AG04450 (cell line): ENCODE results near the gene VTN. TPM values are rescaled to one million over a fixed set of nuclear protein-coding genes. Genes with fewer than 3 reads are reported as not detected.
A peak's percentile ranks its signal among the peaks of the same experiment; 100 is the strongest.

Experiments
- CTCF ChIA-PET: fragments of 300-600, 350-600 bp; formaldehyde crosslinking; extraction: SDS; loops from one replicate; lab custom pipeline; 2022; ENCODE audit warnings: antibody characterized with exemption, inconsistent platforms; lab: Charles Lee
- POLR2A ChIA-PET: fragments of 350-600 bp; formaldehyde crosslinking; extraction: SDS; loops from one replicate; lab custom pipeline; 2021; ENCODE audit warnings: antibody characterized with exemption, inconsistent platforms; lab: Yijun Ruan, JAX
- DNase-seq: peaks from one replicate; pipeline ENCODE4 v3.0.0-alpha.2; 2011; ENCODE audit warnings: low read depth, low spot score
- H3K27ac ChIP-seq: one replicate; pipeline ENCODE4 v1.5.1; 2012; ENCODE audit warnings: low read depth, low read length, control low read depth
- H3K27me3 ChIP-seq: one replicate; pipeline ENCODE4 v1.6.0; 2012; ENCODE audit warnings: low read length; ENCODE audit not compliant: control insufficient read depth, insufficient read depth
- H3K4me3 ChIP-seq: 2 replicates; pipeline ENCODE4 v1.5.1; 2011; ENCODE audit warnings: mild to moderate bottlenecking, low read depth, low read length, control low read depth
- H3K9me3 ChIP-seq: 2 replicates; pipeline ENCODE4 v1.5.1; 2012; ENCODE audit warnings: low read length; ENCODE audit not compliant: control insufficient read depth, insufficient read depth
- polyA minus RNA-seq: library from RNA; depleted of rRNA, polyadenylated mRNA; stranded (reverse); fragments of >200 nt; gene quantifications from 2 replicates; pipeline ENCODE4 v1.2.3, GENCODE V29; 2011; rRNA and poly(A)+ RNA removed
- polyA plus RNA-seq: library from polyadenylated mRNA; depleted of rRNA; stranded (reverse); fragments of >200 nt; gene quantifications from 2 replicates; pipeline ENCODE4 v1.2.3, GENCODE V29; 2011; rRNA removed
- TF ChIP-seq, protein P1 (sequence below): IDR thresholded peaks from 2 replicates; pipeline ENCODE4 v1.5.1; 2011; ENCODE audit warnings: low read depth, low read length, control low read depth, inconsistent platforms

Gene VTN, protein sequence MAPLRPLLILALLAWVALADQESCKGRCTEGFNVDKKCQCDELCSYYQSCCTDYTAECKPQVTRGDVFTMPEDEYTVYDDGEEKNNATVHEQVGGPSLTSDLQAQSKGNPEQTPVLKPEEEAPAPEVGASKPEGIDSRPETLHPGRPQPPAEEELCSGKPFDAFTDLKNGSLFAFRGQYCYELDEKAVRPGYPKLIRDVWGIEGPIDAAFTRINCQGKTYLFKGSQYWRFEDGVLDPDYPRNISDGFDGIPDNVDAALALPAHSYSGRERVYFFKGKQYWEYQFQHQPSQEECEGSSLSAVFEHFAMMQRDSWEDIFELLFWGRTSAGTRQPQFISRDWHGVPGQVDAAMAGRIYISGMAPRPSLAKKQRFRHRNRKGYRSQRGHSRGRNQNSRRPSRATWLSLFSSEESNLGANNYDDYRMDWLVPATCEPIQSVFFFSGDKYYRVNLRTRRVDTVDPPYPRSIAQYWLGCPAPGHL
- polyA plus RNA-seq (0.53 and 1.3 TPM in 2 replicates), polyA minus RNA-seq (0.56 and 2.5 TPM in 2 replicates)

DNA sequence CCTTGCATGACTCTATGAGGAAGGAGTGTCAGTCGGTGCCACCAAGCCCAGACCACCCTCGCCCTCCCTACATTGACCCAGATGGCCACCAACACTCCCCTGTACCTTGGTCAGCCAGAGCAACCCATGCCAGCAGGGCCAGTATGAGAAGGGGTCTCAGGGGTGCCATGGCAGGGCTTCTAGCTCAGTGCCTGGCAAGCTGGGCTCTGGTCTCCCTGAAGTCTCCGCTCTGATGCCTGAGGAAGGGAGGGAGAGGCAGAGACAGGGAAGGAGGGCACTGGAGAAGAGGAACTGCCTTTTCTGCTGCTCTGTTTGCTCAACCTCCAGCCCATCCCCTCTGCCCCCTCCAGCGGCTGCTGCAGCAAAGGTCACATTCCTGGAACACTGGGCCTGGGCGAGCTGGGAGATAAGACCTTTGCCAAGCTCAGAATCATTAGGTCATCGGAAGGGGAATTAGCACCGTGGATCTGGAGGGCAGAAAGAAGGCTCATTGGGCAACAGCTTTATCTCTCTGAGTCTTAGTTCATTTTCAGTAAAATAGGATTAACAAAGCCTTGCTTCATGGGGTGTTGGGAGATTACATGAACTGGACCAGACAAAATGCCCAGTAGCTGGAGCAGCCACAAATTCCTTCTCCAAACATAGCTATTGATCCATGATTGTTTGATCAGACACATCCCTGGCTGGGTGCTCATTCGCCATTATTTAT, at the start of gene VTN:
Gene VTN (minus strand): TSS at position 273 of the 709 bp plus-strand sequence. CDS start 104 bp downstream, at position 169.
- Histone ChIP-seq H3K4me3 (peak within 1 kb of the TSS; percentile 69), H3K9me3 (no peaks in the 10 kb centered on the region; the same call in 1 of the 2 replicates), H3K27me3 (no peaks in the 10 kb centered on the region), H3K27ac (peak within 1 kb of the TSS; percentile 31)
- DNase-seq: no peak
- ChIA-PET POLR2A (interaction anchor here (0.7 to 3.8 kb wide), 2 partner anchors 12 to 35 kb away, joined by 4 to 17 read pairs; partner anchors contain the start of genes IFT20, POLDIP2 and TNFAIP1), CTCF (interaction anchor here (0.6 to 1.4 kb wide), 2 partner anchors 47 to 167 kb away, joined by 3 to 4 read pairs; no protein-coding TSS in a partner anchor)
- TF ChIP-seq, protein P1, sequence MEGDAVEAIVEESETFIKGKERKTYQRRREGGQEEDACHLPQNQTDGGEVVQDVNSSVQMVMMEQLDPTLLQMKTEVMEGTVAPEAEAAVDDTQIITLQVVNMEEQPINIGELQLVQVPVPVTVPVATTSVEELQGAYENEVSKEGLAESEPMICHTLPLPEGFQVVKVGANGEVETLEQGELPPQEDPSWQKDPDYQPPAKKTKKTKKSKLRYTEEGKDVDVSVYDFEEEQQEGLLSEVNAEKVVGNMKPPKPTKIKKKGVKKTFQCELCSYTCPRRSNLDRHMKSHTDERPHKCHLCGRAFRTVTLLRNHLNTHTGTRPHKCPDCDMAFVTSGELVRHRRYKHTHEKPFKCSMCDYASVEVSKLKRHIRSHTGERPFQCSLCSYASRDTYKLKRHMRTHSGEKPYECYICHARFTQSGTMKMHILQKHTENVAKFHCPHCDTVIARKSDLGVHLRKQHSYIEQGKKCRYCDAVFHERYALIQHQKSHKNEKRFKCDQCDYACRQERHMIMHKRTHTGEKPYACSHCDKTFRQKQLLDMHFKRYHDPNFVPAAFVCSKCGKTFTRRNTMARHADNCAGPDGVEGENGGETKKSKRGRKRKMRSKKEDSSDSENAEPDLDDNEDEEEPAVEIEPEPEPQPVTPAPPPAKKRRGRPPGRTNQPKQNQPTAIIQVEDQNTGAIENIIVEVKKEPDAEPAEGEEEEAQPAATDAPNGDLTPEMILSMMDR: 0 out of 2 replicates have a peak, but pooled peaks have one; percentile 8

DNA sequence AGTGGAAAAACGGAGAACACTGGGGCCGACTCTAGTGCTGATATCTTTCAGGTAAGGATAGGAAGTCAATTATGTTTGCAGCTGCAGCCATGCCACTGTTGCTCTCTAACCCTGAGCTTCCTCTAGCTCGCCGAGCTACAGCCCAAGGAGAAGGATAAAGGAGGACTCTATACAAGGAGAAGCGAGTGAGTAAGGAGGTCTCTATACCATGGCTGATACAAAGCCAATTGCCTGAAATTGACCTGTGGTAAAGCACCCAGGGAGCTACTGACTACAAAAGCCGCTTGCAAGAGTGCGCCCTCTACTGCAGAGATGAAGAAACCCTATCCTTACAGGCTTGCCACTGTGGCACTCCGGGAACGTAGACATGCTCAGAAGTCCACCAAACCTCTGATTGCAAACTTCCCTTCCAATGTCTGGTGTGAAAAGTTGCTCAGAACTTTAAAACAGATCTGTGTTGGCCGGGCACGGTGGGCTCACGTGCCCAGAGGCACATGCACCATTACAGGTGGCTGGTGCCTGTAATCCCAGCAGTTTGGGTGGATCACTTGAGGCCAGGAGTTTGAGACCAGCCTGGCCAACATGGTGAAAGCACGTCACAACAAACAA, 46.7 kb upstream of the VTN start:
- H3K27me3 ChIP-seq: peaks cover 23% of the 10 kb centered on the region
- ChIA-PET CTCF (interaction anchor here (0.6 to 3.7 kb wide), 22 partner anchors 9 to 201 kb away, joined by 3 to 39 read pairs (median 4); partner anchors contain the start of genes POLDIP2, SARM1, SLC46A1 and VTN), POLR2A (interaction anchor here (1.0 kb wide), 1 partner anchor 59 kb away, joined by 3 read pairs; the partner anchor contains the start of gene POLDIP2)
- TF ChIP-seq, protein P1: peak; percentile 79
- no peaks in the 10 kb centered on the region for H3K9me3 ChIP-seq
- DNase-seq: peak; percentile 24
- H3K4me3 ChIP-seq: no peak overlapping the region
- H3K27ac ChIP-seq: no peak overlapping the region

DNA sequence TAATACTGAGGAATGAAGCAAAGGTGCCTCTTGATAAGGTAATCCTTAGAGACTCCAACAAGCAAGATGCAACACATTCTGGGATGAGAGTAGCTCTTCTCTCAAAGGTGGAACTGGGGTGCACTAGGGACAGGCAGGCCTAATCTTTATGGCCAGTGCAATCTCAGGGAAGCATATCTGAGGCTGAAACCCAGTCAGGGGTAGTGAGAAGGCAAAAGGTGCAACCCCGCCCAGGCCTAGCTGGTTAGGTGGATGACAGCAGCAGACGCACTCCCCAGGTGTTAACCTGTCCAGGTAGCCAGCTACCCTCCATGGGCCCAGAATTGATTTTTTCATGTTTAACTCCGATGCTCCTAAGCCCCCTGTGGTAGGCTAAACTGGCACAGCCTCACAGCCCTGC, 45.8 kb upstream of the VTN start:
- TF ChIP-seq, protein P1: no peak
- ChIA-PET POLR2A (no interaction called here), CTCF (interaction anchor here (0.9 to 3.7 kb wide), 12 partner anchors 10 to 78 kb away, joined by 3 to 39 read pairs (median 5); partner anchors contain the start of genes POLDIP2 and SLC46A1)
- H3K27me3 ChIP-seq: peaks cover 27% of the 10 kb centered on the region
- no peak overlapping the region for H3K27ac ChIP-seq
- no peak for DNase-seq
- H3K9me3 ChIP-seq: no peaks in the 10 kb centered on the region
- no peak overlapping the region for H3K4me3 ChIP-seq

DNA sequence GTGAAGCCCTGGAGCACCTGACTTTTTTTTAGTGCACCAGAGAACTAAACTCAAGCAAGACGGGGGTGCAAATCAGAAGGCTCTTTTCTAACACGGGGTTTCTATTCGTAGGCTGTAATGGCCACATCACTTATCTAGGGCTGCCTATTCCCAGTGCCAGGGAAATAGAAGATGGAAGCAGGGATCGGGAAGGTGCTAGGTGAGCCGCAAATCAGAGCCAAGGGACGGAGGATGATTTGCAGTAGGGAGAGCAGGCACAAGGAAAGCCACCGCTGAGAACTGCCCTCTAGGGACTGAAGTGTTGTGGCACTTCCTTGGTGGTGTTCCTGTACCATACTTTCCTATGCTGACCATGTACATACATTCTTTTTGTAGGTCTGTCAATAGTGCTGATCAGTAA, 43.7 kb upstream of the VTN start:
- no peak for DNase-seq
- ChIA-PET CTCF (no interaction called here), POLR2A (no interaction called here)
- TF ChIP-seq, protein P1: no peak
- no peaks in the 10 kb centered on the region for H3K9me3 ChIP-seq
- no peak overlapping the region for H3K27ac ChIP-seq
- no peak overlapping the region for H3K4me3 ChIP-seq
- peaks cover 28% of the 10 kb centered on the region for H3K27me3 ChIP-seq
